Hematopoietic multipotent progenitor cell treated with erythropoietin and hydrocortisone succinate and interleukin-3 and kit ligand, for 6 days (in vitro differentiated cells): ENCODE data around the gene CDH8.

Source experiments
- DNase-seq: peaks from one replicate; pipeline ENCODE4 v3.0.0-alpha.2; 2015

CDH8 gene

GRCh38 chr16:62029947-62030346, 6.3 kb downstream of the CDH8 start:
- DNase-seq, result no peak

- no peak for DNase-seq
Observed at GRCh38 chr16:62022688-62023087, 13.6 kb downstream of the CDH8 start.

- DNase-seq, result no peak
Observed at GRCh38 chr16:62021161-62021581, 15.1 kb downstream of the CDH8 start.

GRCh38 chr16:62020681-62021080, 15.6 kb downstream of the CDH8 start:
- no peak for DNase-seq

- no peak for DNase-seq
Observed at GRCh38 chr16:62019851-62020250, 16.4 kb downstream of the CDH8 start.

GRCh38 chr16:62018301-62019060, 17.8 kb downstream of the CDH8 start:
- no peak for DNase-seq

- no peak for DNase-seq
Observed at GRCh38 chr16:62014319-62014923, 21.8 kb downstream of the CDH8 start.

- DNase-seq, result no peak
Observed at GRCh38 chr16:62010186-62010585, 26.1 kb downstream of the CDH8 start.

GRCh38 chr16:61998460-61998859, 37.8 kb downstream of the CDH8 start:
- no peak for DNase-seq

GRCh38 chr16:61993108-61993507, 43.1 kb downstream of the CDH8 start:
- DNase-seq, result no peak

- DNase-seq, result no peak
Observed at GRCh38 chr16:61987474-61988012, 48.7 kb downstream of the CDH8 start.

GRCh38 chr16:61969077-61969382, 67.2 kb downstream of the CDH8 start:
- no peak for DNase-seq

- no peak for DNase-seq
Observed at GRCh38 chr16:61968242-61969076, 67.8 kb downstream of the CDH8 start.

GRCh38 chr16:61957075-61957855, 79.0 kb downstream of the CDH8 start:
- DNase-seq, result no peak

GRCh38 chr16:61952841-61953240, 83.4 kb downstream of the CDH8 start:
- no peak for DNase-seq

- DNase-seq, result no peak
Observed at GRCh38 chr16:61948414-61948813, 87.8 kb downstream of the CDH8 start.

GRCh38 chr16:61946019-61946418, 90.2 kb downstream of the CDH8 start:
- DNase-seq, result no peak

- DNase-seq, result no peak
Observed at GRCh38 chr16:61945511-61945910, 90.7 kb downstream of the CDH8 start.

GRCh38 chr16:61944004-61944403, 92.2 kb downstream of the CDH8 start:
- no peak for DNase-seq

- no peak for DNase-seq
Observed at GRCh38 chr16:61940611-61941010, 95.6 kb downstream of the CDH8 start.

GRCh38 chr16:61937646-61938045, 98.6 kb downstream of the CDH8 start:
- no peak for DNase-seq

GRCh38 chr16:61936522-61936921, 99.7 kb downstream of the CDH8 start:
- peak; percentile 27 for DNase-seq

- no peak for DNase-seq
Observed at GRCh38 chr16:61934601-61935000, 101.6 kb downstream of the CDH8 start.
